DMS 273 treated with DMSO at 0.1 percent for 48 hours (cell line): Measurements from ENCODE around the gene NOS1AP.
"Not testable (repeated sequence)": the region's sequence is repeated elsewhere in the genome, so short reads cannot be mapped to it uniquely, and the experiment has no call there.

Experiments used
- DNase-seq: peaks from one replicate; lab custom pipeline; 2025; lab: John Stamatoyannopoulos, UW

NOS1AP gene

GRCh38 chr1:162336621-162337285, 267.3 kb downstream of the NOS1AP start:
- no peak for DNase-seq

DNA sequence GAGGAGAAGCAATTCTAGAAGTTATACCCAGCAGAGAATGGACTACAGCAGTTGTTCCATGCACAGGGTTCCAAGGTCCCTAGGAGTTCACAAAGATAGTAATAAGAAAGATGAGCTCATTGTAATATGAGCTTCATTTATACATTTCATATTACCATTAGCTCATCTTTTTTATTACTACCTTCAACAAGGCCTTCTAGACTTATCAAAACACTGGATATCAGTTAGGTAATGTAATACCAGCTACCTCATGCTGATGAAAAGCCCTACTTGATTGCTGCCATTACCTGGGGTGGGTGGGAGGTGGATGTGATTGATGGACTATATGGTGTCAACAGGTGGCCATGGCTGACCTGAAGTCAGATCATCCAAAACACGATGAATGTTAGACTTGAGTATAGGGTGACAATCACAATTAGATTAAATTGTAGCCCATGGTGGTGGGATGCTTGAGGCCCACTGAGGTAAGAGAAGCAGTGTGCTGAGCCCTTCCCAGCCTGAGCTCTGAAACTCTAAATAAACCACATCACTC, 273.0 kb downstream of the NOS1AP start:
- DNase-seq = no peak

DNA sequence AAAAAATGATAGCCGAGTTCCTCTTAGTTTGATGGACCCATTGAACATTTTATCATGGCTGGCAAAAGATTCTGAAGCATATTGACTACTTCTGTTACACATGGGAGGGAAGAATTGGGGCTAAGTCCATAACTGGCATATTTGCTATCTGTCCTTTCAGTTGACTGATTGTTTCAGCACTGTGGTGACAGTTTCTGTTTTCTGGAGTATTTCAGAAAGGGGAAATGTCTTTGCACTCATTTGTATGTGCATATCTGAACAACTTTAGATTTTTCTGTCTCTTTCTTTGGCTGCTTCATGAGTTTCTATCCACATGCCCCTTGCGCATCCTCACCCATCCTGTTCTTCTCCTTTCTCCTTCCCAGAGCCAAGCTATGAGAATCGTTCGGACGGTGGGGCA, 274.0 kb downstream of the NOS1AP start:
- no peak for DNase-seq

DNA sequence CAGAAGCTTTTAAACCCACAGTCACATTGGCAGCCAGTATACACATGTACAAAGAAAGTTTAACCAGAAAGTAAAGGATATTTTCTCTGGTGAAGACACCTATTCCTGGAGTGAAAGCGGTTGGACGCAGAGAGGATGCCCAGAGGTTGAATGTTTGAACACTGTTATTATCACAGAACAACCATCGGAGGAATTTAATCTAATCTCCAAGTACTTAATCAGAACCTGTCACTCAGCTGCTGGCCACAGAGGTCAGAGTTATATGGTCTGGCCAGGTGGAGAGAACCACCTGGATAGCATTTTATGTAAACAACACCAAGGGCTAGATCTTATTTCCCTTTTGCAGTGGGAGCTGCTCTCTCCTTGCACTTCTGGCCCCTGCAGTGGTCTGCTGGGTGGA, 277.8 kb downstream of the NOS1AP start:
- DNase-seq = no peak

- no peak for DNase-seq
Measured at GRCh38 chr1:162349635-162350330, 280.3 kb downstream of the NOS1AP start.

- DNase-seq = no peak
Measured at GRCh38 chr1:162351246-162351842, 281.9 kb downstream of the NOS1AP start.

- DNase-seq = not testable (repeated sequence)
Measured at GRCh38 chr1:162351874-162352273, 282.4 kb downstream of the NOS1AP start.

DNA sequence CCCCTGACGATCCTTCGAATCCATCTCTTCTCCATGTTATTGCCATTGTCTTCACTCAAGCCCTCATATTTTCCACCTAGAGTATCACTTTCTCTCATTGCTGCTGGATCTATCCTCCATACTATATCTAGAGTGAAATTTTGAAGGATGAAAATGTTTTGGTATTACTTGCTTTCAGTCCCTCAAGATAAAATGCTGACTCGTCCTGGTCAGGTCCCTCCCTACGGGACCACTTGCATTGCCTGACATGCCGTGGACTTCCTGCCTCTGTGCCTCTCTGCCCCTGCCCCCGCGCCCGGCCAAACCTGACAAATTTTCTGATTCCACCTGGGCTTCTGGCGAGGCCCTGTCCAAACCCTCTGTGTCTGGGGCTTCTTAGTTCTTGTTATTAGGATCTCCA, 283.6 kb downstream of the NOS1AP start:
- no peak for DNase-seq

DNA sequence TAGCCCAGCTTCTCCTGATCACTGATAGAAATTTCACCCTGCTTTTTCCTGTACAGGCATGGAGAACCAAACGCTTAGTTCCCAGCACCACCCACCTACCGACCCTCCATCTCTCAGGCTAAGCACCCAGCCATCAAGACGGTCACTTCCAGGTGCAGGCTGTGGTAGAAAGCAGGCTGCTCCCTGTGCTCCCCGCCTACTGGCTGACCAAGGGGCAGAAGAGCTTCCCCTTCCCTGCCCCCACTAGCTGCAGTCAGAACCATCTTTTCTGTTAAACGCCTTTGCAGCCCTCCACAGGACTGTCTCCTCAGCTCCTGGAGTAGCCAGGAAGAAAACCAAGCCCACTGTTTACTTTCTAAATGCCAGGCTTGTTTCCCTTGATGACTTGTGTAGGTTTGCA, 284.2 kb downstream of the NOS1AP start:
- DNase-seq = no peak

GRCh38 chr1:162357681-162358266, 288.3 kb downstream of the NOS1AP start:
- no peak for DNase-seq

- DNase-seq = no peak
Measured at GRCh38 chr1:162358928-162359327, 289.4 kb downstream of the NOS1AP start.

DNA sequence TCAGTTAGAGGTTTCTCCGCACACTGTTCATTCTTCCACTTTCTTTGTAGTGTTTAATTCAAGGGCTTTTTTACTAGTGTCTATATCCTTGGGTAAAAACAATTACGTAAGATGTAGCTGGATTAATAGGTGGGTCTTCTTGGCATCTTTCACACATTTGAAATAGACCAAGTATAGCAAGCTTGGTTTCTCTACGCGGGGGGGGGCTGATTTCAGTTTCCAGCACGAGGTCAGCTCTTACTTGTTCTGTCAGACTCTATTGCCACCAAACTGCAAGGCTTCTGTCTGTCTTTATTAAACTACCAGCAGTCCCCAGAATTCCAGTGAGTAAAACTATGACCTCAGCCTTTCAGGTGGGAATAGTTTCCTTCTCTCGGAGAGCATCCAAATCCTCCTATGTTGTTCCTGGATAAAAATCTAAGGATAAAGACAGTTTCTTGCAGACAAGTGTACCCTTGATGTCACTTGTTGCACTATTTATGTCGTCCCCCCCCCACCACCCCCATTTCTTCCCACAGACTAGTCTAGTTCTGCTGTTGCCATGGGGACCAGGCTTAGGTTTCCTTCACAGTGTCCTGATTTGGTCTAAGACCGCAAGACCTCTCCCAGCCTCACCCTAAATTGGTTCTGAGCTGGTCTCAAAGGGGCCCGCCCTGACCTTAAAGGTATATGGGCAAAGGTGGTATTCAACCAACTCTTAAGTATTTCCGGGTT, 290.2 kb downstream of the NOS1AP start:
- no peak for DNase-seq

DNA sequence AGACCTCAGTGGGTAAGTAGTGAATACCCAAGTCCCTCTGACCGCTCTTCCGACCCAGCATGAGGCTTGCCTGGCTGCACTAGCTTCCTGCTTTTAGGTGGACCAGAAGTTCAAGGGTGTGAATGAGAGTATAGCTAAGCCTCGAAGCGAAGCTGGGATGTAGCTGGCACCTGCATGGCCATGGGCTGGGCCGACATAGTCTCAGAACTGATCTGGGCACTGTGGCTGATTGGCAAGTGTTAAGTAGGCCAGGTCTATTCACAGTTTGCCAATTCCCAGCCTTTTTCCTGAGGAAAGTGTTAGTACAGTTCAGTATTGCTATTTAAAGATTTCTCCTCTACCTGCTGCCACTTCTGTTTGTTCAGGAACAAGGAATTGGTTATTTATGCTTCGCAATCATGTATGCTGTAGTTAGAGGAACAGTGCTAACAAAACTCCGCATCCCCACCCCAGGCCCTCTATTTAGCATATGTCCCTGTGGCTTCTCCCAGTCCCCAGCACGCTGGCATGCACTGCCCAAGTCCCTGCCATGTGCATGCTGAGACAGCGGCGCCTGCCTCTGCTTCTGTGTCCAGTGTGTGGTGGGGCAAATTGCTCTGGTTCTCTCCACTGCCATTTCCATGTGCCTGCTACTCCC, 290.9 kb downstream of the NOS1AP start:
- DNase-seq = no peak

GRCh38 chr1:162360874-162361260, 291.4 kb downstream of the NOS1AP start:
- DNase-seq = no peak

DNA sequence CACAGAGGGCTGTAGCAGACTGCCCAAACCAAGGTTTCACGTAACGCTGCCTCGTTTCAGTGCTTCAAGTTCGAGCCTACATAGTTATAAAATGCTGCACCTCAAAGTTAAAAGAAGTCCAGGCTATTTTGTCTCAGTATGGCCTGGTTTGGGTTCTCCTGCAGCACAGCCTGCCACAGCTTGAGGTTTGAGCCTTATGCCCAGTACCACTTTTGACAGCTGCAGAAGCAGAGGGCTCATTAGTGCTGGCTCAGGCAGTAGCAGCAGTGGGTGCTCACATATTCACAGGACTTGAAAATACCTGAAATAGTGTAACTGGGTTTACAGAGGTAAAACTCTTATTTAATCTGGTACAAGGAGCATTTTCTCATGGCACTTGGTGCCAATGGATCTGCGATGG, 291.9 kb downstream of the NOS1AP start:
- no peak for DNase-seq

- no peak for DNase-seq
Measured at GRCh38 chr1:162363823-162364222, 294.3 kb downstream of the NOS1AP start.

DNA sequence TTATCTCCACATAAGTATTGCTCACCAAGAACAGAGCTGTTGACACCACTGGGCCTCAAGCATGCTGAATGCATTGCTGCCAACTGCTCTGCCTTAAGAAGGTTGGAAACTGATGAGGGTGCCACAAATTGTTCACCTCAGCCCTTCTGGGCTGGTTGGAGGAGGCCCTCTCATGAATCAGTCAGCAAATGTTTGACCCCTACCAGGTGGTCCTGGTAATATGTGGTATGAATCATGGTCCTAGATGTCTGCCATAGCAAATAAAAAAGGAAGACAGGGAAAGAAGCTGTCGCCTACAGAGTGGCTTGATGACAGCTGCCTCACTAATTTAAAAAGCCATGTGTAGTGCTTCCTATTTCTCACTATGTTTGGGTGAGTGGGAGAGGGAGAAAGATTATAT, 295.0 kb downstream of the NOS1AP start:
- DNase-seq = no peak

GRCh38 chr1:162365284-162366020, 296.0 kb downstream of the NOS1AP start:
- no peak for DNase-seq

DNA sequence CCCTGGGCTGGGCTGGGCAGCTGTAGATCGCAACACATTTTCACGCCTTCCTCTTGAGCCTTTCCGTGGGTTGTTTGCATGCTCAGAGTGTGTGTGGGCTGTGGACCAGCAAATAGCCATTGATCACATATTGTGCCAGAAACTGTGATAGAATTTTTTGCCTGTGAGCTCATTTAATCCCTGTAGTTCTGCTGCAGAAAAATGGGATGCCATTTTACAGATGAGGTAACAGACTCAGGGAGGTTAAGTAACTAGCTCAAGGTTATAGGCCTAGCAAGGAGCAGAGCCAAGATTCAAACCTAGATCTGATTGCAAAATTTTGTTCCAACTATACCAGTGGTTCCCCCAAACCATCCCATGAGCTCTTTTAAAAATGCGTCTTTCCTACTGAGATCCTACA, 296.7 kb downstream of the NOS1AP start:
- no peak for DNase-seq

DNA sequence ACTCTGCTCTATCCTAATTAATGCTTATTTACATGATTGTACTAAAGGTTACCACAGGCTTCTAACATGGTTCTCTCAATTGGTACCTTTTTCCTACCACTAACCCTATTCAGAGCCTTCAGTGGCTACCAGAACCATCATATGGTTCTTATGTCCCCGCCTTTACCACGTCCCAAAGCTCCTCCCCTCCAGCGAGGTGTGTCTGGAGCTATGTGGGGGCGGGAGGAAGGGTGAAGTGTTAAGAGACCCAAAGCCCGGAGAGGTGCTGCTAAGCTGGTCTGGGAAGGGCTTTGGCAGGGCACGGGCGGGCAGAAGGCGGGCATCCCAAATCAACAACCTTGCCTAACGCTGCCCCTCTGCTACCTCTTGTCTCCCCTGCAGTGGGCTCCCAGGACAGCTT, 297.2 kb downstream of the NOS1AP start:
- DNase-seq = no peak

- DNase-seq = no peak
Measured at GRCh38 chr1:162367073-162367472, 297.6 kb downstream of the NOS1AP start.
